Endodermal cell (in vitro differentiated cells): ENCODE data around the gene ADCY2. TPM values are rescaled to one million over a fixed set of nuclear protein-coding genes. Genes with fewer than 3 reads are reported as not detected.

ENCODE experiments used
- DNase-seq: peaks from one replicate; pipeline ENCODE4 v3.0.0-alpha.2; 2017
- H3K27ac ChIP-seq: 2 replicates; pipeline ENCODE4 v1.5.1; 2013; ENCODE audit warnings: mild to moderate bottlenecking, low read depth, low read length, moderate library complexity
- H3K27me3 ChIP-seq: 2 replicates; pipeline ENCODE4 v1.6.1; 2013; ENCODE audit warnings: mild to moderate bottlenecking, low read length, moderate library complexity; ENCODE audit not compliant: insufficient read depth, control insufficient read depth, poor library complexity, severe bottlenecking
- H3K36me3 ChIP-seq: 2 replicates; pipeline ENCODE4 v1.7.0; 2013; ENCODE audit warnings: mild to moderate bottlenecking, low read length, moderate library complexity; ENCODE audit not compliant: control insufficient read depth, insufficient read depth
- H3K4me1 ChIP-seq: one replicate; pipeline ENCODE4 v1.7.0; 2013; ENCODE audit warnings: low read length; ENCODE audit not compliant: control insufficient read depth, insufficient read depth
- H3K4me3 ChIP-seq: 2 replicates; pipeline ENCODE4 v1.5.1; 2013; ENCODE audit warnings: mild to moderate bottlenecking, low read length, moderate library complexity
- H3K9ac ChIP-seq: 2 replicates; pipeline ENCODE4 v1.6.1; 2013; ENCODE audit warnings: mild to moderate bottlenecking, low read length, moderate library complexity; ENCODE audit not compliant: poor library complexity, severe bottlenecking; ENCODE audit errors: extremely low read depth
- H3K9me3 ChIP-seq: 2 replicates; pipeline ENCODE4 v1.6.1; 2013; ENCODE audit warnings: mild to moderate bottlenecking, low read length, moderate library complexity; ENCODE audit not compliant: control insufficient read depth
- H3K27ac Mint-ChIP-seq: 2 replicates; pipeline ENCODE4 v1.8.0; 2020; ENCODE audit warnings: mixed read lengths
- H3K27me3 Mint-ChIP-seq: 2 replicates; pipeline ENCODE4 v1.8.0; 2021; ENCODE audit warnings: mild to moderate bottlenecking, mixed read lengths; ENCODE audit not compliant: insufficient read depth
- H3K36me3 Mint-ChIP-seq: 2 replicates; pipeline ENCODE4 v1.8.0; 2020; ENCODE audit warnings: low read depth, mixed read lengths
- H3K4me1 Mint-ChIP-seq: 2 replicates; pipeline ENCODE4 v1.8.0; 2020; ENCODE audit warnings: mixed read lengths
- H3K4me3 Mint-ChIP-seq: 2 replicates; pipeline ENCODE4 v1.8.0; 2020; ENCODE audit warnings: mild to moderate bottlenecking, moderate library complexity, mixed read lengths
- H3K9me3 Mint-ChIP-seq: 2 replicates; pipeline ENCODE4 v1.8.0; 2020; ENCODE audit warnings: mild to moderate bottlenecking, mixed read lengths
- CTCF ChIP-seq: fragments of 200-600 bp; sonication (generic); conservative IDR thresholded peaks from 2 replicates; pipeline ENCODE4 v1.5.0; 2021; ENCODE audit warnings: antibody characterized with exemption, mild to moderate bottlenecking
- WGBS, 2 experiments: methylation state at CpG; one replicate each; pipeline versions ENCODE4 v1.1.5 to v1.1.7; 2013; ENCODE audit warnings: missing lambda C conversion rate in 2 of 2, mixed read lengths in 1 of 2; ENCODE audit not compliant: insufficient coverage in 1 of 2, insufficient read length in 1 of 2; 5-methylcytosine and 5-hydroxymethylcytosine counted together
- total RNA-seq, 2 donors: library from RNA; stranded (reverse); fragmentation: NEBNext Ultra II Directional in 1 of 2; extraction: Animal tissue kit (Norgen Biotek cat#: 25700) in 1 of 2; gene quantifications; 2 replicates in 1 of 2; 3 replicates in 1 of 2; pipeline ENCODE4 v1.2.1, GENCODE V29; 2021

ADCY2 gene
- total RNA-seq, 2 donors from 2014 or later, result 61.5 to 63.2 TPM

- WGBS, 2 experiments, result 69 to 82% methylated on average over 2 to 3 of the region's 3 CpGs
- H3K36me3 ChIP-seq, result peaks cover 23% of the 10 kb centered on the region
- no peaks in the 10 kb centered on the region for H3K4me1 ChIP-seq
- H3K27ac ChIP-seq, result no peak overlapping the region
- Mint-ChIP-seq H3K27me3 (no peaks in the 10 kb centered on the region), H3K9me3 (no peaks in the 10 kb centered on the region), H3K36me3 (peaks cover 14% of the 10 kb centered on the region), H3K4me3 (no peak overlapping the region), H3K4me1 (no peaks in the 10 kb centered on the region), H3K27ac (no peak overlapping the region)
- H3K9me3 ChIP-seq, result no peaks in the 10 kb centered on the region
- H3K27me3 ChIP-seq, result no peaks in the 10 kb centered on the region
- H3K4me3 ChIP-seq, result no peak overlapping the region
- no peak overlapping the region for H3K9ac ChIP-seq
- no peak for TF ChIP-seq CTCF
- DNase-seq, result no peak
These were observed 426.5 kb downstream of the ADCY2 start for GRCh38 chr5:7822449-7822848.

GRCh38 chr5:7823594-7823993, 427.7 kb downstream of the ADCY2 start:
- no peak overlapping the region for H3K4me3 Mint-ChIP-seq
- no peaks in the 10 kb centered on the region for H3K27me3 Mint-ChIP-seq
- no peaks in the 10 kb centered on the region for H3K4me1 Mint-ChIP-seq
- WGBS, 2 experiments, result 87 to 95% methylated on average over 4 to 8 of the region's 8 CpGs
- no peak overlapping the region for H3K27ac Mint-ChIP-seq
- Histone ChIP-seq H3K36me3 (peaks cover 23% of the 10 kb centered on the region), H3K27me3 (no peaks in the 10 kb centered on the region), H3K4me1 (no peaks in the 10 kb centered on the region), H3K4me3 (no peak overlapping the region), H3K9me3 (no peaks in the 10 kb centered on the region), H3K27ac (no peak overlapping the region), H3K9ac (no peak overlapping the region)
- H3K36me3 Mint-ChIP-seq, result peaks cover 14% of the 10 kb centered on the region
- H3K9me3 Mint-ChIP-seq, result no peaks in the 10 kb centered on the region
- no peak for TF ChIP-seq CTCF
- no peak for DNase-seq

- Histone ChIP-seq H3K27me3 (no peaks in the 10 kb centered on the region), H3K36me3 (peaks cover 15% of the 10 kb centered on the region), H3K9ac (no peak overlapping the region), H3K9me3 (no peaks in the 10 kb centered on the region), H3K4me1 (no peaks in the 10 kb centered on the region), H3K27ac (no peak overlapping the region), H3K4me3 (no peak overlapping the region)
- no peak for TF ChIP-seq CTCF
- H3K36me3 Mint-ChIP-seq, result peaks cover 5% of the 10 kb centered on the region
- WGBS, 2 experiments, result 95 to 97% methylated on average over 18 of the region's 18 CpGs
- no peak overlapping the region for H3K27ac Mint-ChIP-seq
- no peaks in the 10 kb centered on the region for H3K27me3 Mint-ChIP-seq
- DNase-seq, result no peak
- H3K4me3 Mint-ChIP-seq, result no peak overlapping the region
- H3K9me3 Mint-ChIP-seq, result no peaks in the 10 kb centered on the region
- no peaks in the 10 kb centered on the region for H3K4me1 Mint-ChIP-seq
These were observed 429.1 kb downstream of the ADCY2 start for GRCh38 chr5:7824995-7825394.
